Activated CD8-positive, alpha-beta memory T cell treated with anti-CD3 and anti-CD28 coated beads for 36 hours (primary cell): ENCODE results near the gene TMEM52B. TPM values are rescaled to one million over a fixed set of nuclear protein-coding genes. Genes with fewer than 3 reads are reported as not detected.
"Not testable (repeated sequence)": the region's sequence is repeated elsewhere in the genome, so short reads cannot be mapped to it uniquely, and the experiment has no call there.

ENCODE experiments used
- CTCF ChIA-PET: fragments of 350-600 bp; sonication (Branson Sonifier 250); formaldehyde crosslinking; loops from one replicate; lab custom pipeline; 2021; ENCODE audit warnings: antibody characterized with exemption; lab: Charles Lee
- POLR2A ChIA-PET: fragments of 350-600 bp; sonication (Branson Sonifier 250); formaldehyde crosslinking; loops from one replicate; lab custom pipeline; 2021; ENCODE audit warnings: antibody characterized with exemption; lab: Charles Lee
- total RNA-seq, 2 experiments: library from RNA; stranded (reverse); gene quantifications; one replicate each; pipeline ENCODE4 v1.2.3, GENCODE V29; 2021

TMEM52B gene
- total RNA-seq, 2 experiments from 2014 or later = not detected

- ChIA-PET CTCF (interaction anchor here (0.6 kb wide), 1 partner anchor 273 kb away, joined by 5 read pairs; no protein-coding TSS in a partner anchor), POLR2A (interaction anchor here (0.7 kb wide), 1 partner anchor 1284 kb away, joined by 3 read pairs; no protein-coding TSS in a partner anchor)
These were observed 13.4 kb upstream of the TMEM52B start for GRCh38 chr12:10165421-10165820.

DNA sequence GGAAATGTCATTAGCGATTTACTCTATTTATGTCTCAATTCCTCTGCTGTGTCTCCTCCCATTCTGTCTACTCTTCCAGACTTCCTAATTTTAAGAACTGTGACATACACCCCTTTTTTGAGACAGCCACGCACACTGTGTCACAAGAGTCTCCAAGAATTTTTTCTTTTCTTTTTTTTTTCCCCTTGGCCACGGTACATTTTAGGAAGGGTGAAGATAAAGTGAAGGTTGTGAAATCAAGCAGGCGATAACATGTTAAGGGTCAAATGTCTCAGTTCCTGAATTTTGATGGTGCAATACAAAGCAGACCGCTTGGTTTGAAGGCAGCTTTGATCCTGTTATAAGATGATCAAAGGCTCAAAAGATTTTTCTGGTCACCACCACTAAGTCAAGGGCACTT, 11.2 kb upstream of the TMEM52B start:
- CTCF ChIA-PET = no interaction called here

DNA sequence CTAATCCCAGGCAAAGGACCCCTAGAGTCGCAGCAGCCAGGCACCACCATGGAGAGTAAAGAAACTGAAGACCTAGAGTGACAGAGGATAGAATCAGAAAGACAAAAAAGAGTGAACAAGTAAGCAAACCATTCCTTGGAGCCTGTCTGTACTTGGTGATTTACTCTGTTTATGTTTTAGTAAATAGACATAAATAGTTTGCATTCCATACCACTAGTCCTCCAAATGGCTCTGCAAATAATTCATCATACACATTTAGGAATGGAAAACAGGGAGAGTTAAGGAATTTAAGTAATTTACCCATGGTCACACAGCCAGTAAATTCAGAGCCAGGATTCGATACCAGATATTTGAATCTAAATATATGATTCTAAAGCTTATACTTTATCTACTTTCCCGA, 9.7 kb upstream of the TMEM52B start:
- ChIA-PET POLR2A (no interaction called here), CTCF (no interaction called here)

More for the DNA sequence above, 11.2 kb upstream of the TMEM52B start:
- POLR2A ChIA-PET = no interaction called here

GRCh38 chr12:10170216-10170615, 8.6 kb upstream of the TMEM52B start:
- ChIA-PET POLR2A (interaction anchor here (0.7 kb wide), 1 partner anchor 129 kb away, joined by 3 read pairs; no protein-coding TSS in a partner anchor), CTCF (interaction anchor here (0.5 kb wide), 1 partner anchor 77 kb away, joined by 3 read pairs; no protein-coding TSS in a partner anchor)

DNA sequence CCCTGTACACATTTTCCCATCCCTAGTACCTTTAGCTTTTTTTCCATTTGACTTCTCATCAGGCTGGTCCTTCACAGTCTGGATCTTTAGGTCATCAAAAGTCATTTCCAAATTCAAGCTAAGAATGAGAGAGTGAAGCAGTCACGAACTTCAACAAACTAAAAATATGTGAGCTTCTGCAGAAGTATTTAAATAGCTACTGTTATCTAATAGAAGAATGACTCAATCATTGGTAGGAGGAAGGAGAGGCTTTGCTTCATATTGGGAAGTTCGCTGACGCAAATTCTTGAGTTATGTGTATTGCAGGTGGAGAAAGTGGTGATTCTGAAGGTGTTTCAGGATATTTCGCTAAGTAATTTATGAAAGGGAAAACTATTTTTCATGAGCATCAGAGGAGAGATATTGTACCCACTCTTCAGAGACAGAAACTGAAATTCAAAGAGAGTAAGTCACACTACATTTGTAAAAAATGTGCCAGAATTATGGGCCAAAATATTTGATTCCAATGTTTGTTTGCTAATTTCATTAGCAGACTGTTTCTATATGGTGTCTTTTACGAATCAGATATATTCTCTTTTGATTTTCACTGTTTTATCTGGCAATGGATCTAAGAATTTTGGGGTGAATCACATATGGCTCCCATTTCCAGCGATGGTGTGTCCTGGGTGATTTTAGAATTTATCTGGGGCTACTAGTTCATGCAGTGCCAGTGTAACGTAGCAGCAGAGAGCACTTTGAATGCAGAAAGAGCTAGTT, 6.7 kb upstream of the TMEM52B start, which contains the start of gene OLR1:
Gene OLR1 (minus strand): TSS at position 160 of the 756 bp plus-strand sequence. CDS start 55 bp downstream, at position 105.
- CTCF ChIA-PET = interaction anchor here (1.0 kb wide), 1 partner anchor 19 kb away, joined by 3 read pairs; no protein-coding TSS in a partner anchor
- POLR2A ChIA-PET = no interaction called here

GRCh38 chr12:10174986-10175614, 3.7 kb upstream of the TMEM52B start:
- POLR2A ChIA-PET = interaction anchor here (0.6 kb wide), 1 partner anchor 269 kb away, joined by 3 read pairs; no protein-coding TSS in a partner anchor
- CTCF ChIA-PET = interaction anchor here (0.7 kb wide), 1 partner anchor 498 kb away, joined by 3 read pairs; no protein-coding TSS in a partner anchor

DNA sequence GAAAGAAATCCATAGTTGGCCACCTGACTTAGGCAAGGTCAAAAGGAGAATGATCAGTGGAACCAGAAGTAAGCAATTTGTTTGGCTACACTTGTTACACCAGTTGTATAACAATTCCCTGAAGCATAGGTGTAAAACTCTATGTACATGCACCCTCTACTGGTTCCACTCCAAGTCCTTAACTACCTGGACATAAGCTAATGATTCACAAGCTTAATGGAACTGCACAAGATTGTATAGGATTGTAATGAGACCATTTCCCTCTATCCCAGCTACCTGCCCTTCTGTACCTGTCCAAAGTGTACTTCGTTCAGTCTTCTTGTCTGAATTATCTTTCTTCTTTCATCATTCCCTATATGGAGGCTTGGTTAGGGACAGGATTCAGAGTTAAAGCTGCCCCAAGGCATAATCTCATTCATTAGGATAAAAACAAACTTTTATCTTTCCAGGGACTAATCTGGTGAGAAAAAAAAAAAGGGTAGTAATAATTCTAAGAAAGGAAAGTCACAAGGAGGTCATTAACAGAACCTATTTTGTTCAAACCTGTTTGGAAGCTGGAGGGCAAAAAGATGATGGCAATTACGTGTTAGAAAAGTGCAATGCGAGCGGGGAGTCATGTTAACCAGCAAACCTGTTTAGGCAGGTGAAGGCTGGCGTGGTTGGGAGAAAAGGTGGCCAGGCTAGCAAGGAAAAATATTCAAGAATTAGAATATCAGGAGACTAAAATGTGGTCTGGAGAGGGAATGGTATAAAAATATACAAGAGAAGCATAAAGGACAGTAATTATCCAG, 2.8 kb upstream of the TMEM52B start:
- CTCF ChIA-PET = no interaction called here
- POLR2A ChIA-PET = interaction anchor here (0.5 to 0.6 kb wide), 2 partner anchors 18 to 270 kb away, joined by 3 to 9 read pairs; no protein-coding TSS in a partner anchor

DNA sequence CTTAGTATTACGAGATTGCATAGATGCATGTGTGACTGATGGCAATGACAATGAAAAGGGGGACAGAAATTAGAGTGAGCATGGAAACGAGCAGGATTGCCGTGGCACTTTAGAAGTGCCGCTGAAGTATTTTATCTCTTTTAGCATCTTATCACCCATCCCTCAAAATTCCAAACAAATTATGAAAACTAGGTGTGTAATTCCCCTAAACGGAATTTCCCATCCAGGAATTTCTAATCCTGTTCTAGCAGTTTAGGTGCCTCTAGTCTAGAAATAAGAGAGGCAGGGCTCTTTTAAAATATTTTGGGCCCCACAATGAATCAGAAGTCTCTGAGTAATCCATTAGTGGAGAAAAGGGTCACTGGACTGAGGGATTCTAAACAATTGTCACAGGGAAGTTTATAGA, 947 bp downstream of the TMEM52B start:
- POLR2A ChIA-PET = no interaction called here
- CTCF ChIA-PET = no interaction called here

DNA sequence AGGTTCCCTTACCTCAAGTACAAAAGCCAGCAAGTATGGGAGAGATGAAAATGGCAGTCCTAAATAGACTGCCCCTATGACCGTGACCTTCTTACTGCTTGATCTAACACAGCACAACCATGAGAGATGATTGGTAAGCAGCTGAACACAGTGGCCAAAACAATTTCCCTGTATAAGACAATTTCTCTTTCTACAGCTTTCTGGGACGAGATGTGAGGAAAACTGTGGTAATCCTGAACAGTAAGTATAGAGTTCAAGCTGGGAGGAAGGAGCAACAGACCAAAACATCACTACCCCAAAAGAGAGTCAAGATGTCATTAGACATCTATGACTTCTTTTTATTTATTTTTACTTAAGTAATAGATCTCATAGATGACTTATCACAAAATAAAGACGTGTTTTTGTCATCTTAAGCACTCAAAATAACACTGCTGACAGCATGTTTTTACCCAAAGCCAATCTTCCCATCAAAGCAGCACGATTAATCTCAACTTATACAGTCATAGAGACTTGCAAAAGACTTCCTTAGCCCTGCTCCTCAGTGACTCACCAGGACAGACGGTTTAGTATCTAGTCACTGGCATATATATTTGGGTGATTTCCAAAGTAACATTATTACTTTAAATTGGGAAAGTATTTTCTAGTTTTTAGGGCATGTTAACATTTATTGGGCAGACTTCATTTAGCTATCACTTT, 3.7 kb downstream of the TMEM52B start:
- CTCF ChIA-PET = interaction anchor here (1.8 kb wide), 1 partner anchor 29 kb away, joined by 4 read pairs; no protein-coding TSS in a partner anchor
- POLR2A ChIA-PET = no interaction called here

GRCh38 chr12:10184261-10184843, 5.5 kb downstream of the TMEM52B start:
- CTCF ChIA-PET = no interaction called here

GRCh38 chr12:10186299-10186698, 7.5 kb downstream of the TMEM52B start:
- ChIA-PET POLR2A (no interaction called here), CTCF (no interaction called here)

More at GRCh38 chr12:10184261-10184843, 5.5 kb downstream of the TMEM52B start:
- POLR2A ChIA-PET = no interaction called here

DNA sequence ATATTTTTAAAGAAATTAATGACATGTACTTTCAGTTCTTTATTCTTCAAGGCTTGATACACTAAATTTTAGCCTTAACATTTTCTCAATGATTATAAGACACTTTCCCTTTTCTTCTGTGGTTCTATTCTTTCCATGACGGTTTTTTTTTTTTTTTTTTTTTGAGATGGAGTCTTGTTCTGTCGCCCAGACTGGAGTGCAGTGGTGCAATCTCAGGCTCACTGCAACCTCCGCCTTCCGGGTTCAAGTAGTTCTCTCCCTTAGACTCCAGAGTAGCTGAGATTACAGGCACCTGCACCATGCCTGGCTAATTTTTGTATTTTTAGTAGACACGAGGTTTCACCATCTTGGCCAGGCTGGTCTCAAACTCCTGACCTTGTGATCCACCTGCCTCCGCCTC, 8.1 kb downstream of the TMEM52B start:
- POLR2A ChIA-PET, CTCF ChIA-PET: not testable (repeated sequence)

- CTCF ChIA-PET = interaction anchor here (0.7 to 3.2 kb wide), 3 partner anchors 35 to 90 kb away, joined by 3 to 20 read pairs (median 3); no protein-coding TSS in a partner anchor
- POLR2A ChIA-PET = no interaction called here
These were observed 10.8 kb downstream of the TMEM52B start for GRCh38 chr12:10189653-10190052.

GRCh38 chr12:10190558-10191388, 11.9 kb downstream of the TMEM52B start:
- POLR2A ChIA-PET = no interaction called here
- CTCF ChIA-PET = interaction anchor here (0.7 to 3.2 kb wide), 3 partner anchors 13 to 39 kb away, joined by 3 to 20 read pairs (median 3); no protein-coding TSS in a partner anchor

DNA sequence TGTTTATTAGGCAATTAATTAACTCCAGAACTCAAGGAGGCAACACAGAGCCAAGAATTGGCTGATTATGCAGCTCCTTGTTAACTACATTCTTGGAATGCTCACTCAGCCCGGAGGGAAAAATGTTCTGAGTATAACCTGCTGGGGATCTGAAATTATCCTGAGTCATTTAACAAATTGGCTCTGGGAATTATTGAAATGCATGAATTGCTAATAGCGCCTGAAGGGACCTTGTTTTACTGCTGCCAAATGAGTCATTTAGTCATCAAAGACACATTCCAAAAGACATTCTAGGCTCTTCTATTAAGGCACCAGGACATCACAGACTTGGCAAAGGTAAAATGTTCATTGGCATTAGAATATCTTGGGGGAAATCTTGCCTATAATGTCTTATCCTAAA, 13.0 kb downstream of the TMEM52B start:
- POLR2A ChIA-PET = no interaction called here
- CTCF ChIA-PET = interaction anchor here (3.2 kb wide), 1 partner anchor 40 kb away, joined by 20 read pairs; no protein-coding TSS in a partner anchor

- CTCF ChIA-PET = interaction anchor here (0.6 to 0.8 kb wide), 3 partner anchors 34 to 538 kb away, joined by 4 to 5 read pairs (median 5); no protein-coding TSS in a partner anchor
- POLR2A ChIA-PET = interaction anchor here (0.7 kb wide), 1 partner anchor 18 kb away, joined by 9 read pairs; no protein-coding TSS in a partner anchor
These were observed 15.4 kb downstream of the TMEM52B start for GRCh38 chr12:10194160-10194670.
